Esophagus squamous epithelium (tissue), 5 donors: Measurements from ENCODE around the gene PSMB10. TPM values are rescaled to one million over a fixed set of nuclear protein-coding genes. Genes with fewer than 3 reads are reported as not detected.

Experiments used
- DNase-seq: peaks from one replicate; lab custom pipeline; 2025; lab: John Stamatoyannopoulos, UW
- H3K27ac ChIP-seq, 4 donors: fragments of 200-600 bp; sonication (generic); one replicate each; pipeline ENCODE4 v1.5.1; 2016 to 2019; ENCODE audit warnings: mild to moderate bottlenecking in 1 of 4
- H3K27me3 ChIP-seq, 4 donors: fragments of 200-600 bp; sonication (generic); 1 replicate in 3 of 4; 2 replicates in 1 of 4; pipeline versions ENCODE4 v1.5.1 to v1.6.0; 2017 to 2021; ENCODE audit warnings: antibody characterized with exemption in 1 of 4
- H3K36me3 ChIP-seq, 3 donors: fragments of 200-600 bp; sonication (generic); one replicate each; pipeline ENCODE4 v1.5.1; 2016 to 2019
- H3K4me1 ChIP-seq, 3 donors: fragments of 200-600 bp; sonication (generic); one replicate each; pipeline ENCODE4 v1.5.1; 2017 to 2019
- H3K4me3 ChIP-seq, 4 donors: fragments of 200-600 bp; sonication (generic); 1 replicate in 3 of 4; 2 replicates in 1 of 4; pipeline ENCODE4 v1.5.1; 2016 to 2019; ENCODE audit warnings: mild to moderate bottlenecking in 2 of 4, moderate library complexity in 1 of 4
- H3K9me3 ChIP-seq, 3 donors: fragments of 200-600 bp; sonication (generic); one replicate each; pipeline ENCODE4 v1.5.1; 2016 to 2019
- CTCF ChIP-seq, 6 experiments: fragments of 450-650 bp in 4 of 6; fragments of 200-600 bp in 2 of 6; sonication (generic) in 2 of 6; IDR thresholded peaks; one replicate each; pipeline ENCODE4 v1.5.1; 2016 to 2019; ENCODE audit warnings: antibody characterized with exemption in 6 of 6, mild to moderate bottlenecking in 4 of 6, moderate library complexity in 4 of 6
- POLR2A ChIP-seq, 4 donors: fragments of 450-650 bp; IDR thresholded peaks; one replicate each; pipeline ENCODE4 v1.6.1; 2017; ENCODE audit warnings: antibody characterized with exemption in 4 of 4, mild to moderate bottlenecking in 4 of 4, moderate library complexity in 3 of 4
- WGBS, 2 donors: methylation state at CpG; one replicate each; pipeline ENCODE4 v1.1.5; 2018; 5-methylcytosine and 5-hydroxymethylcytosine counted together
- intact Hi-C: fragments of 100-400 bp; cut with DNase I; formaldehyde crosslinking; loops from one replicate; pipeline ENCODE4 v1.15.0; 2022
- total RNA-seq, 4 donors: library from RNA; depleted of rRNA; stranded (reverse); fragments of >200 nt; gene quantifications; one replicate each; pipeline ENCODE4 v1.1.0, GENCODE V29; 2016
- donor health status: DM: yes; HTN: yes; CAD: no.

The PSMB10 gene
- total RNA-seq, 4 donors from 2014 or later = 20.7 to 28.4 (median 25.3) TPM

- 86 to 88% methylated on average over 1 to 6 of the region's 11 CpGs for WGBS, 2 donors
- TF ChIP-seq POLR2A (IDR thresholded peaks at IDR 0.05) (no peak), CTCF (IDR thresholded peaks at IDR 0.05) (no peak)
- H3K4me1 ChIP-seq = peaks cover 0 to 42% (median 12%) of the 10 kb centered on the region in 3 donors
These were observed 13.0 kb upstream of the PSMB10 start for GRCh38 chr16:67949645-67950044.

GRCh38 chr16:67948015-67948414 is 11.4 kb upstream of the PSMB10 start:
- Histone ChIP-seq H3K27ac (peak overlapping the region in 1 of 4 donors; percentile 3), H3K4me1 (peaks cover 0 to 54% (median 22%) of the 10 kb centered on the region in 3 donors), H3K4me3 (no peak overlapping the region), H3K36me3 (peaks cover 24 to 99% (median 51%) of the 10 kb centered on the region in 3 donors), H3K9me3 (no peaks in the 10 kb centered on the region), H3K27me3 (no peaks in the 10 kb centered on the region)
- intact Hi-C loops = no loop called here
- WGBS, 2 donors = 35 to 68% methylated on average over 2 to 9 of the region's 15 CpGs
- TF ChIP-seq POLR2A (IDR thresholded peaks at IDR 0.05) (no peak), CTCF (IDR thresholded peaks at IDR 0.05) (no peak)
- no peak for DNase-seq

More at GRCh38 chr16:67949645-67950044, 13.0 kb upstream of the PSMB10 start:
- no peak for DNase-seq
- H3K9me3 ChIP-seq = no peaks in the 10 kb centered on the region
- no peak overlapping the region for H3K4me3 ChIP-seq
- H3K36me3 ChIP-seq = peaks cover 24 to 100% (median 51%) of the 10 kb centered on the region in 3 donors
- no peaks in the 10 kb centered on the region for H3K27me3 ChIP-seq
- intact Hi-C loops = no loop called here
- H3K27ac ChIP-seq = no peak overlapping the region

- Histone ChIP-seq H3K9me3 (no peaks in the 10 kb centered on the region), H3K27ac (no peak overlapping the region), H3K4me1 (peaks cover 0 to 60% (median 22%) of the 10 kb centered on the region in 3 donors), H3K4me3 (no peak overlapping the region), H3K27me3 (no peaks in the 10 kb centered on the region), H3K36me3 (peaks cover 24 to 99% (median 51%) of the 10 kb centered on the region in 3 donors)
- intact Hi-C loops = no loop called here
- WGBS, 2 donors = 93 to 98% methylated on average over 8 to 19 of the region's 28 CpGs
- TF ChIP-seq POLR2A (IDR thresholded peaks at IDR 0.05) (no peak), CTCF (IDR thresholded peaks at IDR 0.05) (no peak)
- no peak for DNase-seq
These were observed 10.4 kb upstream of the PSMB10 start for GRCh38 chr16:67946966-67947558.

GRCh38 chr16:67946128-67946569 is 9.5 kb upstream of the PSMB10 start:
- 100% methylated on average over 1 of the region's 20 CpGs; no CpG with 5 or more reads in 1 of the 2 donors for WGBS, 2 donors
- H3K4me1 ChIP-seq = peaks cover 0 to 60% (median 16%) of the 10 kb centered on the region in 3 donors
- H3K9me3 ChIP-seq = no peaks in the 10 kb centered on the region
- H3K4me3 ChIP-seq = no peak overlapping the region
- H3K36me3 ChIP-seq = peaks cover 24 to 99% (median 45%) of the 10 kb centered on the region in 3 donors
- no peak overlapping the region for H3K27ac ChIP-seq
- DNase-seq = no peak
- intact Hi-C loops = no loop called here
- no peak for TF ChIP-seq POLR2A (IDR thresholded peaks at IDR 0.05)
- TF ChIP-seq CTCF (IDR thresholded peaks at IDR 0.05) = no peak
- H3K27me3 ChIP-seq = no peaks in the 10 kb centered on the region

- no peak for TF ChIP-seq POLR2A (IDR thresholded peaks at IDR 0.05)
- no peak for TF ChIP-seq CTCF (IDR thresholded peaks at IDR 0.05)
- peak overlapping the region in 1 of 4 donors; percentile 88 for H3K27ac ChIP-seq
- intact Hi-C loops = no loop called here
- no peak for DNase-seq
- 81% methylated on average over 7 of the region's 24 CpGs; no CpG with 5 or more reads in 1 of the 2 donors for WGBS, 2 donors
- no peaks in the 10 kb centered on the region for H3K9me3 ChIP-seq
- H3K27me3 ChIP-seq = no peaks in the 10 kb centered on the region
- H3K4me1 ChIP-seq = peaks cover 0 to 59% (median 16%) of the 10 kb centered on the region in 3 donors
- no peak overlapping the region for H3K4me3 ChIP-seq
- peaks cover 24 to 93% (median 38%) of the 10 kb centered on the region in 3 donors for H3K36me3 ChIP-seq
These were observed 8.8 kb upstream of the PSMB10 start for GRCh38 chr16:67945392-67945933.
